GM19438 (cell line): ENCODE results near the gene SPOCK1.

Experiments used
- ATAC-seq: cut with Tn5 transposase; IDR thresholded peaks from one replicate; pipeline ENCODE4 v1.9.1; 2021; ENCODE audit warnings: low read depth; ENCODE audit not compliant: unreplicated experiment

SPOCK1 gene

DNA sequence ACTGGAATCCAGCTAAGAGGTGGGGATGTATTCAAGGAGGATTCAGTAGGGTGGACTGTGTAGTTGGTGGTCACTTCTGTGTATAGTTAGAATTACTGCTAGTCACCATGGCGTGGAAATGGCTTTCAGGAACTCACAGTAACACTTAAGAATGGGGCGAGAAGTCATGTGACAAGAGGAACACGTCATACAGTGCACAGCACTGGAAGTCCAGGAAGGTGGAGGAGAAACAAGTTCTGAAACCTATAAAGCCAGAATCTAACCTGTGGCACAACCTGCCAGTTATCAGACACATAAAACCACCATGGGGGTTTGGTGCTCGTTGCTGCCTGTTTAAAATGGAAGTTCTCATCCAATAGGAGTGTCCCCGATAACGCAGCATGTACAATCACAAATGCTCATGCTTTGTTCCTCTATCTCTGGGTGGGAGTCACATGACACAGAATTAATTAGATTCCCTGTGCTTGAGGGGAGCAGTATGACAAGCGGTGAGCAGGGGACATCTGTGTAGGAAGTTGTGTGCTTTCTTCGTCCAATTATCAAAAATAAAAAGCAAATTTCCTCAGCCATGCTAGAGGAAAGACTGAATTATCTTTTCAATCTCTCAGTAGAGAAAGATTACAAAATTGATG is 193.0 kb downstream of the SPOCK1 start:
- no peak for ATAC-seq

DNA sequence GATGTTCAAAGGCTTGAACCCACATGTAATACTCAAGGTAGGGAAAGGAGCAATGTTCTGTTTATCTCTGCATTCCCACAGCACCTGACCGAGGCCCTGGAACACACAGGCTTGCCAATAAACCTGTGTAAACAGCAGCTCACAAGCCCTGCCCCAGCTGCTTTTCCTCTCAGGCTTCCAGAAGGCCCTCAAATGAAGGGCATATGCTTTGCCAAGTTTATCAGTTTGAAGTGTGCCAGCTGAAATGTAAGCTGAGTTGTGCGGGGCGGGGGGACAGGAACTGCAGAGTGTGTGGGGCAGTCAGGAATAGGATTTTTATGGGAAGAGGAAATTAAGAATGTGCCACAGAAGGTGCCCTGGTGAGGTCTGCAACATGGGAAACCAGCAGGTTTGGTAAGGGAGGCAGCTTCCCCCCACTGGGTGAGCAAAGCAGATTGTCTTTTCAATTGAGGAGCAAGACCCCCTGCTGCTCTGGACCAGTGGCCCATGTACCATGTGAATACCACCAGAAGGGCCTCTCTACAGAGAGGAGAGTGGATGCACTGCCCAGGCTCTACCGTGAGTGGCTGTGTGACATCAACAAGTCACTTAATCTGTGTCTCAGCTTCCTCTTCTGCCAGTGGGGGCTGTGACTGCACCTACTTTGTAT is 194.8 kb downstream of the SPOCK1 start:
- no peak for ATAC-seq

DNA sequence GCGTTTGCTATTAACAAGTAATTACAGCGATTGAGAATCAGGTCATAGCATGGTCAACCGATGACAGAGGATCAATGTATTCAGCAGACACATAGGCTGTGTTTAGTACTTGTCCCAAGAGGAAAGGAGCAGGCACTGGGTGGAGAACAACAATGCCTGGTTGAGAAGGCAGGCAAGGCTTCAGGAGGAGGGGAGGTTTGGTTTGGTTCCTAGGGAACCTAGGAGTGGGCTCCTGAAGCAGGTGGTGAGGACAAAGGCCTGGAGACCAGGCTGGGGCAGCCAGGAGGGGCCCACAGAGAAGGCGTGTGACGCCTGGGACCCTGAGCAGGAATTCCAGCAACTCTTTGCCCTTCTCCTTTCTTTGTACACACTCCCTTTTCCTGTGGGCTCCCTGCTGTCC is 195.6 kb downstream of the SPOCK1 start:
- no peak for ATAC-seq

DNA sequence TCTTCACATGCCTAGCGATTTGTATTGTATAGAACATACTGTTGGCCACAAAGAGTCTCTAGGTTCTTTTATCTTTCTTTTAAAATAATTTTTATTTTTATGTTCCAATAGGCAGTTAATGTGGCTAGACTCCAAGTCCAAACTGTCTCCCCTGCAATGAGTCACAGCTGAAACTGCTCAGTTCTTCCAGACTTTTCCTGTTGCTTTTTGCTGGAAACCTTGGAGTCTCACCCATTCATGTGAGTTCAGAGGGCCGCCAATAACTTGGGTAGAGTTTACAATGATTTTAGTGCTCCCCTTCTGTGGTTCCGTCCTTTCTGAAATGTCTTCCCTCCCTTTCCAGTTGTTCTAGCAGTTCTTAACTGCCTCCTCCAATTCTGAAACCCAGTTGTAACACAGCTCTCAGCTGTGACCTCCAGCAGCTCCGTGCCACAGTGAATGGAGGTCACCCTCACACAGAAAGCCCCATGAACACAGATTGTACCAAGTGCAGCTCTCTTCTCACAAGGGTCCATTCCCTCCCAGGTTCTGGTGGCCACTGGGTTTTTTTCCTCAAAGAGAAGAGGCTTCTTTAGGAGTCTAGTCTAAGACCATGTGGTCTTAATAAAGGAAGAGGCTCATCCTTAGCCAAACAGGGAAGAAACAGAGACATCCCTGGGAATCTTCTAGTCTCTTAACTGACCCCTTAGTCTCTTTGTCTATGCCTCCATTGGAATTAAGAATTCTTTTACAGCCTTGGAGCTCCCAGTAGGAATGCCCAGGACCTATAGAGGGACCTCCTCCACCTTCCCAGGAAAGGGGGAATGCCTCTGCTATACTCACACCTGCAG is 198.5 kb downstream of the SPOCK1 start:
- ATAC-seq: no peak

DNA sequence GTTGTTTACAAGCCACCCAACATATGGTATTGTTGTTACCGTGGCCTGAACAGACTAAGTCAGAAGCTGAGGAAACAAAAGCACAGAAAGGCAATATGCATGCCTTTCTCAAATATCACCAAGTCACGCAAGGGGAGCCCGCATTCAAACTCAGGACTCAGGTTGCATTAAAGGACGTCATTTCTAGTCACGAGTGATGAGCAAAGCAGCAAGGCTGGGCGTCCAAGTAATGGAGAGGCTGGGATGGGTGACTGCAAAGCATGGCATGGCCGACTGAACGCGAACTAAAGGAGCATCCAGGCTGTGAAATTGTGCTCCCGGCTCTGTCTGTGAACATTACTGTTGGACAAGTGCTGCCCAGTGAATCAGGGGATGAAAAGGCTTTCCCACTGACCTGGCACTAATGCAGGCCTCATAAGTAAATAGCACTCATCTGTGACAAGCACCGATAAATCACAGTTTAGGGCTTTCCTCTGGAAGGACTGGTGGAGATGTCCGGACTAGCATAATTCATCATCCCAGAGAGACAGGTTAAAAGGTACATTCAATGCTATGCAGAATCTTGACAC is 202.8 kb downstream of the SPOCK1 start:
- ATAC-seq: no peak

DNA sequence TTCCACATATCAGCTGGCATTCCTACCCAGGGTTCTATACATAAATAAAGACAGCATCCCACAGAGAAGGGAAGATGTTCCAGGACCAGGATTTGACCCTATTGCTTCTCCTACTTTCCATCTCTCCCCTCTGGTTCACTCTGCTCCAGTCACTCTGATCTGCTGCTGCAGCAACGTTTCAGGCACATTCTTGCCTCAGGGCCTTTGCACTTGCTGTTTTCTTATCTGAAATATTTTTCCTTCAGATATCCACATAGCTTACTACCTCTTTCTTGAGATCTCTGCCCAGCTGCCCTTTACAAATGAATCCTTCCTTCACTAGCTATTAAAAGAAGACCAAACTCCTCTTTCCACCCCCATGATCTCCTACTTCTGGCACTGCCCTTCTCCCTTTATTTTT is 204.5 kb downstream of the SPOCK1 start:
- ATAC-seq: no peak

DNA sequence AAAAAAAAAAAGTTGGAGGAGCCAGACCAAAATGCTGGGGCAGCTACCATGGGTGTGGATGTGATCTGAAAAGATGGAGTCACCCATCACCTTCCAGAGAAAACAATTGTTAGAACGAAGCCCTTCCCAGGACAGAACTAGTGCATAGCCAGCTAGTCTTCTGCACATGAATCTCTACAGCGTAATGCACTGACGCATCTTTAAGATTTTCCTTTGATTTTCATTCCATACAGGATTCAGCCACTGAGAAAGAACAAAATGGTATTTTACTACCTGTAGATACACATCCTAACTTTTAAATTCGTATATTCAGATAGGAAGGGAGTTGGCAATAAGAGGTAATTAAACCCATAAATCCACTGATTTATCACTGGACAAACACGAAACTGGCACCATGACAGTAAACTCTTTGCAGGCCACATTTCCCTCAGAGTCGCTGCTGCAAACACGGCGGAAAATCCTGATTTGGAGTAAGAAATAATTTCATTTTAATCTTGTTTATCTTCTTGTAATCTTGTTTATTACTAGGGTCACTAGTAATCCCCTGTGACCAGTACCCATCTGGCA is 206.6 kb downstream of the SPOCK1 start:
- ATAC-seq: no peak

DNA sequence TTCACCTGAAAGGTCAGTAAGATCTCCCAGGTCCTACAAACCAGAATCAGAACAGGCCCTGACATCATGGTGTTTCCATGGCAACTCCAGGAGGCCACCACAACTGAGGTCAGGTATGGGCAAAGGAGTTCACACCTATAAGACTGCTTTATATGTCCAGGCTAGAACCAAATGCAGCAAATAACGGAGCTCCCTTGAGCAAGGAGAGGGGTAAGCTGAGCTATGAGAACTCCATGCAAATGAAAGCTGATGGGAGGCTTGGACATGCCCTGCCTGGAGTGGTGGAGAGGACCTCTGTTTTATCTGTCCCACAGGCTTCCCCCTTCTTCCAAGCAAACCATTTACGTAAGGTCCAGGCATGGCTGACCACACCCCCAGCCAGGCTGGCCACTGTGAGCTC is 207.7 kb downstream of the SPOCK1 start:
- no peak for ATAC-seq

DNA sequence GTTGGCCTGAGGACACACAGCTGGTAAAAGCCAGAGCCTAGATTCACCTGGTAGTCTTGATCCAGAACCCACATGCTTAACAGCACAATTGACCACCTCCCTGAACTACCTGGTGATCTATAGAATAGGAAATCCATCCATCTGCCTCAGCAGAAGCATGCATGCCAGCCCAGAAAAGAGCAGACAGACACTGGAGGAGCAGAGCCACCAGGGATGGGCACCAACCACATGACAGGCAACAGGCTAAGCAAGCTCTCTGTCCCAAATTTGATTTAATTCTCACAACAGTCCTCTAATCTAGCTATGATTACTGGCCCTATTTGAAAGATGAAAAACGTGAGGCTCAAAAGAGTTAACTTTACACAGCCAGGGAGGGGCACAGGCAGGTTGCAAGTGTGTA is 208.1 kb downstream of the SPOCK1 start:
- no peak for ATAC-seq

DNA sequence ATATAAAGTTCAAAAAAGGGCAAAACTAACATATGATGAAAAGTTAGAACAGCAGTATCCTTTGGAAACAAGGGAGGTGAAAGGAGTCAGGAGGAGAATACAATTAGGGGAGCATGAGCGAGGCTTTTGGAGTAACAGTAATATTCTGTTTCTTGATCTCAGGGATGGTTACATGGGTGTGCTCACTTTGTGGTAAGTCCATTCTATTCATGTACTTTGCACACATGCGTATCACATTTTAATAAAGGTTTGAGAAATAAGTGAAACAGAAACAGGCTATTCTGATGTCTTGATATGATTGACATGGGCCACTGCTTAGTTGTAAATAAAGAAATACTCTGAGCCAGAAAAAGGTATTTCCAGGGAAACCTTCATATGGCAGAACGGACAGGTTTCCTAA is 208.8 kb downstream of the SPOCK1 start:
- no peak for ATAC-seq

DNA sequence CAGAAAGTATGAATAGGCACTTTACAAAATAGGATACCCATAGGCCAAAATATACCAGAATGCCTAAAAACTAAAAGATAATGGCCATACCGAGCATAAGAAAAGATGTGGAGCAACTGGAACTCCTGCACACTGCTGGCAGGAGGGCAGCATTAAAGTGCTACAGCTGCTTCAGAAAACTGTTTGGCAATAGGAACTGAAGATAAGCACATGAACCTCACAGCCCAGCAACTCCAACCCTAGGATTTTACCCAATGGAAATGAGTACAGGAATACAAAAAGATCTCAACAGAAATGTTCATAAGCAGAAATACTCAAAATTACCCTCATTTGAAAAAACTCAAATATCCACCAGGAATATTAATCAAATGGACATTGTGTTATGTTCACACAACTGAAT is 209.3 kb downstream of the SPOCK1 start:
- ATAC-seq: no peak

DNA sequence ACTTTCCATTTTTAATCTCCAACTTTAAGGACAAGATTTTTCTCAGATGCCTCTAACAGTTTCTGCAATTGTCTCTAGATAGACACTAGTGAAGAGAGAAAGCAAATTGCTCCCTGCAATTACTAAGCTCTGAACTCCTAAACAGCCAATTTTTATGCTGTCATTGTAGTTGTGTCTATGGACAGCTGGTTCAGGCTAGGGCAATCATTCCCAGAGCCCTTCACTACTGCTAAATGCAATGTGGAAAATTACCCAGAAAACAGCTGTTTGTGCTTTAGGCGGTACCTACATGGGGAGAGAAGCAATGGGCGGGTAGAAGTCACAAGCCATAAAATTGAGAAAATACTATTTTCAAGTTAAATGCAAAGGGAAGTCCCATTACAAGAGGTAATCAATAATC is 211.6 kb downstream of the SPOCK1 start:
- ATAC-seq: no peak

DNA sequence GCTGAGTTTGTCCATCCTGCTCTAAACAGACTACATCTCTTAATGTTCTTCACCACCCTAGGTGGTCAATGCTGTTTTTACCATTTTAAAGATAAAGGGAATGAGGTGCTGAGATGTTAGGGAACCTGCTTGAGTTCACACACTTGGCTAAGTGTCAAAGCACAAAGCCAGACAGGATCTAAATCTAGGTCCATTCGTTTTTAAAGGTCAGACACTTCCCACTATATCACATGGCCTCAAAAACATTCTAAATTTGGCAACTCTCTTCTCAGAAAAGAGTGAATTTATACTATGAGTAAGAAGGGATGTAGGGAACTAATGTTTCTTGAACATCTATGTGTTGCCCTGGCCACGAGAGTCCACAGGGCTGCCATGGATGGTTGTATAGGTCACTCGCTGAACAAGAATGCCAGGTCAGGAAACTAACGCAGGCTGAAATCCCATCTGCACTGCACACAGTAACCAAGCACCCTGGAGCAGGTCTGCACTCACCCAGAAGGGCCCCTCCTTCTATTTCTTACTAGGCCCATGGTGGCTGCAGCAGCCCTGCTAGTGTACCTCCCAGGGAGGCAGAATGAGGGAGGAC is 213.0 kb downstream of the SPOCK1 start:
- ATAC-seq: no peak

DNA sequence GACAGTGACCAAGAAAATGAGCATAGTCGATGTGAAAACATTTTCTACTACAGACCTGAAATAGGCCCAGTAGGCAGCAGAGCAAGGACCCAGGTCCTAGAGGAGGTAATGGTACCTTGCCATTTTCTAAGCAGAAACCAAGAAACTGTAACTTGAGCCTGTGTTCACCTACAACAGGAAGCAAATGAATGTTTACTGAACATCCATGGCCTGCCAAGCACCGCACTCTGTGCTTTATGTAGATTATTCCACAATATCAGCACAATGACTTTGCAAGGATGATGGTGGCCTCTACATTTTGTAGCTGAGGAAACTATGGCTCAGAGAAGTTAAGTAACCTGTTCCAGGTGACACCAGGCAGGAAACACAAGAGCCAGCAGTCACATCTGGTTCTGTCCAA is 215.3 kb downstream of the SPOCK1 start:
- no peak for ATAC-seq

DNA sequence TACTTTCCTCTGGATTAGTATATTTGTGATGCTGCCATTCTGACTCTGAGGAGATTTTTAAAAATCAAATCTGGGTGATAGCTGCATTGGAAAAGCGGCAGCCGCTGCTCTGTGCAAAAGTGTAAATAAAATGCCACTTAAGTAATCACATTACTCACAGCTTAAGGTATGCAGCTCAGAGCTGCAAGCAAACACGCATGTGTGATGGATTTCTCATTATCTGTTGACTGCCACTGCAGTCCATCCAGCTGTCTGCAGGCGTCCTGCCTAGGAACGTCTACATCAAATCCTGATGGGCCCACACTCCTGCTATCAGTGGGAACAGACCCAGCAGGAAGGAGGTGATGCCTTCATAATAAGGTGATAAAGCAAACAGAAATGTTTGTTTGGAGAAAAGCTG is 216.9 kb downstream of the SPOCK1 start:
- no peak for ATAC-seq

DNA sequence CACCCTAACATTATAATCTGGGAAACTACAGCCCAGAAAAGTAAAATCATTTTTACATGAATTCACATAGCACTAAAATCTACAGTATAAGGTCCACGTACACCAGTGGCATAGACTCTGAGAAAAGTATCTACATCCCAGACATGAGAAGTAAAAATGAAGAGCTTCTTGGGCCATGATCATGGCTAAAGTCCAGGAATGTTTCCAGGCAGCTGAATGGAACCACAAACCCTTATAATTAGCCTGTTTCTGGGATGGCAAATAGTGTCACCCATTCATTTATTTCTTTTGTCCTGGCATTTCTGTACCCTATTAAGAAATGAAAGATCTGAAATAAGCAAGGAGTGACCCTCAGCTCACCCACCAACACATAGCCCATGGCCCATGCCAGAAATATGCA is 217.9 kb downstream of the SPOCK1 start:
- no peak for ATAC-seq

DNA sequence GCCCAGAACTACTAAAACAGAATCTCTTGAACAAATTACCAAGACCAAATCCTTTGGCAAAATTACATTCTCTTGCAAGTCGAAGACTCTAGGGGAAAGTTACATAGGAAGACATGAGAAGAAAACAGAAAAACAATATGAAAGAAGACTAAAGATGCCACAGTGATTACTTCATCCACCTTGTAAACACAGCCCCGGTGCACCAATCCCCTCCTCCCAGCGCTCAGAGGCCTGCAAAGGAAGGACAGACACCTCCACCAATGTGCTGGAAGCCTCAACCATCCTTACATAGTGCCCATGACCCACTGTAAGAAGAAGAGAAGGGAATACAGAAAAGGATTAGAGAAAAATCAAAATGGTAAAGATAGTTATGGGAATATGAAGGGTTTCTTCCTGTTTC is 218.5 kb downstream of the SPOCK1 start:
- ATAC-seq: no peak

DNA sequence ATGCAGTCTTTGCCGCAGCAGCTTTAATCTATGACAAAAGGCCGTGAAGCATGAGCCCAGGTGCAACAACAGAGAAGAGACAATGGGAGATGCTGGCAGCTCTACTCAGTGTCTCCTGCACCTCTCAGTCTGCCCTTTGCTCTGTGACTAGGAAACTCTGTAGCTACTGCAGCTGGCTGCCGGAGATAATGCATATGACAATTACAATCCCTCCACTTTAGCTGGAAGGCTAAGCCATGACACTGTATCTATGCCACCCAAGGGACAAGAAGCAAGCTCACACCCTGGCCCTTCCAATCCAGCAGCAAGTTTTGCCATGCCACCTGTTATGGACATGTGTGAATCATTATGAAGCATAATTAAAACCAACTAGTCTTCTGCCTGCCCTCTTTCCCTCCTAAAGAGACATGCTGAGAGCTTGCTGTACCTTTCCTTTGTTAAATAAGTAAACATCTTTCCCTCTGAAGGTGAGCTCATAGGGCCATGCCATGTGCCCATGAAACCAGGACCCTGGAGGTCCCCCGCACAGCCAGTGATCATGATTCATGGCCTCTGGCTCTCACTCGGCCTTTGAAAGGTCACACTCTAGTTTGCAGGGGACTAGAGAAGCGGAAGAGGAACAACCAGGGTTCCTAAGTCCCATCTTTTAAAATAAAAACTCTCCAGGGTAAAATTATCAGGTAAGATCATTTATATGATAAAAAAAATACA is 219.4 kb downstream of the SPOCK1 start:
- ATAC-seq: no peak

DNA sequence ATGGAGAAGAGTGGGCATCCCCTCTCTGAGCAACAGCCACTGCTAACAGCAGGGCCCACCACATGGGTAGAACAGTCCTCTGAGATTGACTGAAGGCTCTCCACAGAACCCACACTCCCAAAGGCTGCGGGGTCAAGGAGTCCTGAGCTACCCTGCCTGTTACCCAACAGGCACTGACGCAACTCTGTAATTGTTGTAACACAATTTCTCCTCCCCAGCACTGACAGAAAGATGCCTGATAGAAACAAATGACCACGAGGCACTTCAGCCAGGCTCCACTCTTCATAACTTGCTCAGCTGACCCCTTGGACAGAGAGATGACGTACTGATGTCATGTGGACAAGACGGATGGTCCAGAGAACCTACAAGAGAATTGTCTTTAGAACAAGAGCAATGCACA is 220.7 kb downstream of the SPOCK1 start:
- no peak for ATAC-seq

DNA sequence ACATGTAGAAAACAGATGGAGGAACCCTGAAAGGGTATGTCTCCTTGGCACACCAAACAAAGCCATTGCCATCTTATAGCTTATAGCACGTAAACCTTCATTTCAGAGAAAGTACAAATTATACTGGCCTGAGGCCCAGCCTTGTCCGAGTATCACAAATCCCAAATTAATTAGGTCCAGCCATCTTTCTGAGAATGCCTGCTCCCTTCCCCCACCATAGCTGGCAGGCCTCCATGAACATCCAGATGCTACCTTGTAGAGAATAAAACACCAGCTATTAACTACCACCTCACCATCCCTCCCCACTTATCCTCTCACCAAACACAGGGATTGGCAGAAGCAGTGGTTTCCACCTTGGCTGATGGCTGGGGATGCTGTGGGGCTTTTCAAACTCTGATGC is 224.0 kb downstream of the SPOCK1 start:
- ATAC-seq: no peak
